ENCODE measurements around the gene NDNF. TPM values are rescaled to one million over a fixed set of nuclear protein-coding genes. Genes with fewer than 3 reads are reported as not detected.

Gene NDNF, protein sequence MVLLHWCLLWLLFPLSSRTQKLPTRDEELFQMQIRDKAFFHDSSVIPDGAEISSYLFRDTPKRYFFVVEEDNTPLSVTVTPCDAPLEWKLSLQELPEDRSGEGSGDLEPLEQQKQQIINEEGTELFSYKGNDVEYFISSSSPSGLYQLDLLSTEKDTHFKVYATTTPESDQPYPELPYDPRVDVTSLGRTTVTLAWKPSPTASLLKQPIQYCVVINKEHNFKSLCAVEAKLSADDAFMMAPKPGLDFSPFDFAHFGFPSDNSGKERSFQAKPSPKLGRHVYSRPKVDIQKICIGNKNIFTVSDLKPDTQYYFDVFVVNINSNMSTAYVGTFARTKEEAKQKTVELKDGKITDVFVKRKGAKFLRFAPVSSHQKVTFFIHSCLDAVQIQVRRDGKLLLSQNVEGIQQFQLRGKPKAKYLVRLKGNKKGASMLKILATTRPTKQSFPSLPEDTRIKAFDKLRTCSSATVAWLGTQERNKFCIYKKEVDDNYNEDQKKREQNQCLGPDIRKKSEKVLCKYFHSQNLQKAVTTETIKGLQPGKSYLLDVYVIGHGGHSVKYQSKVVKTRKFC
- polyA plus RNA-seq: 1 to 10 TPM in 1 of 3 donors, under 1 TPM in 2; 0.34 to 2.9 (median 0.46) TPM

DNA sequence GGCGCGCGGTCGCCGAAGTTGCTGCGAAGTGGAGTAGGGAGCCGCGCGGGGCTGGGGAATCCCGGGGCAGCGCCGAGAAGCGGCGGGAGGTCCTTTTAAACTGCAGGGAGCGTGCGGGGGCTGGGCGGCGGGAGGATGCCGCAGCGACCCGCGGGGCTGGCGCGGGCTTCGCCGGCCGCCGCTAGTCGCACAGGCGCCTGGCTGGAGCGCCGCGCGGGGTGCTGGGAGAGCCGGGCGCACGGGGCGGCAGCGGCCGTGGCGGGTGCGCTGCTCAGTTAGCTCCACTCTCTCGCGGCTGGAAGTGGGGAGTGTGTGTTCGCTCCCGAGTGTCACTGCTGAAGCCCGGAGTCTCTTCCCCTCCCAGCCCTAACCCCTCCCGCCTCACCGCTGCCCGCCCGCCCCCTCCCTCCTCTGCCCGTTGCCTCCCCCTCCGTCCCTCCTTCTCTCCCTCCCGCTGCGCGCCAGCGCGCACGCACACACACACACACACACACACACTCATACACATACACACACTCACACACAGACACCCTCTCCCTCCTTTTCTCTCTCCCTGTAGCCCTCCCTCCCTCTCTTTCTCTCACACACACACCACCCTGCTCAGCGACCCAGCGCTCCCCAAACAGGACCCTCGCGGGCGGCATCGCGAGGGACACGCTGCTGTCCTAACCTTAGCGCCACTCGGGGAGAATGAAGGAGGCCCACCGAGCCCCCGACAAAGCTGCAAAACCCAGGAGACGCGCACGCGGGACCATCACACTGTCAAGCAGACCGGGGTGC lies at the start of gene NDNF:
TSS of gene NDNF (minus strand) at position 312 of the 780 bp plus-strand sequence. CDS start 26,698 bp downstream, outside the sequence.
- WGBS, 3 donors: 1% methylated on average over 49 to 76 of the region's 76 CpGs
- H3K27ac ChIP-seq (ENCODE audit: low read depth, low read length): no peak within 1 kb of the TSS

DNA sequence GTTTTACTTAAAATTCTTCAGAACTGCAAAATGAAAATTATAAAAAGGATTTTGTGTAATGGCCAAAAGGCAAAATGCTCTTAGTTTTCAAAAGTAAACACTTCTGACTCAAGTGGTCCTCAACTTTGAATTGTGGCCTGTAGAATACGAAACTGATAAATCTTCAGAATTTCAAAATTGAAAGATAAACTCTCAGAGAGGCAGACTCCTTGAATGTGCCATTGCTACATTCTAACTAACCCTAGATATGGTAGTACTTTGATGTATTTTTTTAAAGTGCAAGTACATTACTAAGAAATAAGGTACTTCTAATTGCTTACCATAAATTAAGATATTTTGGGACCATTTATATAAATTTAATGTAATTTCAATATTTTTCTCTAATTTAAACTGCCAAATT lies 47.4 kb upstream of the NDNF start:
- WGBS, 3 donors: 85 to 88% (median 86%) methylated on average over 1 of the region's 1 CpG
- no peak overlapping the region for H3K27ac ChIP-seq (ENCODE audit: low read depth, low read length)

DNA sequence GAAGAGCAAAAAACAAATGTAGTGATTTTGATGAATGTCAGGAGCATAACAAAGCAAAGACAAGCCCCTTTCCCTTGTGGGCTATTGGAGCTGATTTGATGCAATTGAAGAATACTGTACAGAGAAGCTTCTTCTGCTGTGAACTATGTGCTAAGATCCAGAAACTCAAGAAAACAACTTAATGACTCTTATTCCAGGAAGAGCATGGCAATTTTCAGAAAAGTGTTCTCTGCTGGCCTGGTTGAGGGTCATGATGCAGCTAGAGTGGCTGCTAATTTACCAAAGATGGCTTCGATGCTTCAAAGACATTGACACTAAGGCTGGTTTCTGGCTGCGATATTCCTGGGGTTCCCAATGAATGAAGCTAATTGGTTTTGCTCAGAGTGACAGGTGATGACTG lies 46.0 kb upstream of the NDNF start:
- WGBS, 3 donors: 76 to 85% (median 84%) methylated on average over 2 of the region's 2 CpGs
- H3K27ac ChIP-seq (ENCODE audit: low read depth, low read length): no peak overlapping the region

DNA sequence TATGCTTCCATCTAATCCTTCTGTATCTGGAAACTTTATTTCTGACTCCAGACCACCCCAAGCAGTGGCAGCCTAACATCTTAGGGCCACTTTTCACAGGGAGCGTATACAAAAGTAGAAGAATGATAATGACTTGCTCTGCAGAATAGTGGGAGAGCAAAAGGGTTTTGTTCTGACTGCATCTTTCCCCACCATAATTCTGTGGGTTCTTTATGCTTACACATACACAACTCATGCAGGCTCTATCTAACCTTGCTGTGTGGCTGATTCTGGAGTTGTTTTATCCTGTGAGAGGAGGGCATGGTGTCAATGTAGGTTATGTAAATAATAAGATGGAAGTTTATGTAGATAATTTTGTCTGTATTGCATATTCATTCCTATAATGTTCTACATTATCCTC lies 42.4 kb upstream of the NDNF start:
- WGBS, 3 donors: 93 to 96% (median 94%) methylated on average over 1 of the region's 1 CpG
- H3K27ac ChIP-seq (ENCODE audit: low read depth, low read length): no peak overlapping the region

DNA sequence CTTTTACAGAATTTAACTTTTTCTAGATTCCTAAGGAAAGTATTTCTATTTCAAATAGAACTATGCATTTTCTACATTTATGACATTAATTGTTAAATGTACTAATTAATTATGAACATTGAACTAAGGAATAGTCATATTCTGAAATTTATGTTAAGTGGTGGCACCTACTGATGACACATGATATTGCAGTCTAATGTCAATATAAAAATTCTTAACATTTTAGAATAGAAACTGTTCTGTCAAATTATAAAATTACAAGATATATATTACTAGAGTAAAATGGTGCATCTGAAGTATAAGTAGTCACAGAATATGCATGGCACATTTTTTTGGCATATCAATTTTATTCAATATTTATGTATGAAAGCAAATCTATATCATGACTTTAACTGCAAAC lies 40.2 kb upstream of the NDNF start:
- no peak overlapping the region for H3K27ac ChIP-seq (ENCODE audit: low read depth, low read length)

DNA sequence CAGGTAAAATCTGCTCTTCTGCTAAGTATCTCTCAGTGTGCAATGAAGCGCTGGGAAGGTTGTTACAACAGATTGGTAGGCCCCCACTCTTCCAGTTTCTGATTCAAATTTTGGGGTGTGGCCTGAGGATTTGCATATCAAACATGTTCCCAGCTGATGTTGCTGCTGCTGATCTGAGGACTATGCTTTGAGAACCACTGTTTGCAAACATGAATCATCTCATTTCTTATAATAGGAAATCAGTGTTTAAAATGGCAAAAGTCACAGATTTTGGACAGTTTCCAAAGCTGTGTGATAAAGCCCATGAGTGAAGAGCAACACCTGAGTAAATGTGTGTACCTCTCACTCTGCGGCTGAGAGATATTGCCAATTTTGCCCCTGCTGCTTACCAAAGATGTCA lies 36.2 kb upstream of the NDNF start:
- no peak overlapping the region for H3K27ac ChIP-seq (ENCODE audit: low read depth, low read length)
- WGBS, 3 donors: 61 to 94% (median 93%) methylated on average over 2 of the region's 2 CpGs

DNA sequence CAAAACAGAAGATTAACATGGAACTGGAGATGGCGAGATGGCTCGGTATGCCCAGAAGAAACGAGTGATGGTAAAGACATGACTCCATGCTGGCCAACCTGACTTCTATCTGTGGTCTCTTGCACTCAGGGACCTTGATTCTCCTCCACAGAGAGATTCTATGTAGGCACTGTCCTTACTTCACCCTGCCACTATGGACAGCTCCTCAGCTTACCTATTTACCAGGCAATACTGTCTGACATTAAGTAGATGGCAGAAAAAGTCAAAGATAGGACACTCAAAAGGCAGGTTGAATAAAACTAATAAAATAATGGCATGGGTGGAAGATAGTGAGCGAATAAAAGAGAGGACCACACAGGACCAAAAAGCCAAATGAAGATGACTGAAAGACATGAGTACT lies 35.2 kb upstream of the NDNF start:
- no peak overlapping the region for H3K27ac ChIP-seq (ENCODE audit: low read depth, low read length)
- 92 to 96% (median 95%) methylated on average over 4 of the region's 4 CpGs for WGBS, 3 donors

DNA sequence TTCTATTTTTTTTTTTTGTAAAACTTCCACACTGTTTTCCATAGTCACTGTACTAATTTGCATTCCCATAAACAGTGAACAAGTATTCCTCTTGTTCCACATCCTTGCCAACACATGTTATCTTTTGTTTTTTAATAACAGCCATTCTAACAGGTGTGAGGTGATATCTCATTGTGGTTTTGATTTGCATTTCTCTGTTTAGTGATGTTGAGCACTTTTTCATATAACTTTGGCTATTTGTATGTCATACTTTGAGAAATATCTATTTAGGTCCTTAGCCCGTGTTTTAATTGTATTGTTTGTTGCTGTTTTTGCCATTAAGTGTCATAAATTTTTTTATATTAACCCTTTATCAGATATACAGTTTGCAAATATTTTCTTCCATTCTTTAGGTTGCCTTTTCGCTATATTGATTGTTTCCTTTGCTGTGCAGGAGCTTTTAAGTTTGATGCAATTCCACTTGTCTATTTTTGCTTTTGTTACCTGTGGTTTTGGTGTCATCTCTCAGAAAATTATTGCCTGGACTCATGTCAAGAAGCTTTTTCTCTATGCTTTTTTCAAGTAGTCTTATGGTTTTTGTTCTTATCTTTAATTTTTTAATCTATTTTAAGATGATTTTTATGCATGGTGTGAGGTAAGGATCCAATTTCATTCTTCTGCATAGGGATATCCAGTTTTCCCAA lies 27.9 kb upstream of the NDNF start:
- 73 to 81% (median 77%) methylated on average over 2 of the region's 2 CpGs for WGBS, 3 donors
- no peak overlapping the region for H3K27ac ChIP-seq (ENCODE audit: low read depth, low read length)

DNA sequence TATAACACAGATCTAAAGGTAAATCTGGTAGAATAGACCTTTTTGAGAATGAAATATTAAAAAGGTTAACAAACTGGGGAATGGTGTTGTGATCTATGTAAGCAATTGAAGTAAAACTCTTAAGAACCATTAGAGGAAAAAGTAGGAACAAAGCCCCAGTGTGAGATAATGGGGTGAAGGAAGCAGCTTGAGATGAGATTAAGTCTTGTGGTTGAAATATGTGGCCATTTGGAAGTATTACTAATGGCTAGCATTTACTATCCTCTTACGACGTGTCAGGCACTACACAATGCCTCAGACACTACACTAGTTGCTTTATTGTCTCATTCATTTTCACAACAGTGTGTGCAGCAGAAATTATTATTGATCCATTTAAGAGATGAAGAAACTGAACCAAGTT lies 25.9 kb upstream of the NDNF start:
- 26 to 77% (median 61%) methylated on average over 2 of the region's 2 CpGs for WGBS, 3 donors

DNA sequence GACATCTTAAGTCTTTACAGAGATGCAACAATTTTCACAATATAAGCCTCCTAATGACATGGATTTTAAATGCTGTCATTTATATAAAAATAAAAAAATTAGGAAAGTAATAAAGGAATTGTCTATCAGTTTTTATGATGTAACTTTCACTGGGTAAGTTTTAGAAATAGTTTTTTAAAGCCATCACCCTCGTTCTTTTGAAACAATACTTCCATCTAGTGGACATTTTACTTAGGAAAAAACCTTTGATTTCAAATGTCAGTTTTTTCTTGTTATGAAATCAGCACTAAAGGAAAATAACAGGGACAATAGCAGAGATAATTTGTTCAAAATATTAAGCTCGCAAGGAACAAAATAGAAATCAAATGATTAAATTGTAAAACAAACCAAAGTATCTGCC lies 24.3 kb upstream of the NDNF start:
- no peak overlapping the region for H3K27ac ChIP-seq (ENCODE audit: low read depth, low read length)
- WGBS, 3 donors: 17 to 28% (median 25%) methylated on average over 2 of the region's 2 CpGs

More for the DNA sequence above, 25.9 kb upstream of the NDNF start:
- no peak overlapping the region for H3K27ac ChIP-seq (ENCODE audit: low read depth, low read length)

DNA sequence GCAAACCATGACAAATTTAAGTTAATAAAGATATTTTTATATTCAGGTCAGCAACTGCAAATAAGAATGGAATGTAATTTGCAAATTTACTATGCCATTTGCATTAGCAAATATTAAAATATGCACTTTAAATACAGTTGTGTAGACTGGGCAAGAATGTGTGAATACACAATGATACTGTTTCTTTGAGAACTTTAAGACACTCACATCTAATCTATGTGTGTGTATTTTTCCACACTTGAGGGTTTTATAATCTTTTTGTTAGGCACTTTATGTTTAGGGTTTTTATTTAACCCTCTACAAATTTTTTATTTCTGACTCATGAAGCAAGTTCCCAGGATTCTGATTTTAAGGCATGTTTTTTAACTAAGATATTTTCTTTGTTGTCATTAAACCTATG lies 23.9 kb upstream of the NDNF start:
- H3K27ac ChIP-seq (ENCODE audit: low read depth, low read length): no peak overlapping the region

DNA sequence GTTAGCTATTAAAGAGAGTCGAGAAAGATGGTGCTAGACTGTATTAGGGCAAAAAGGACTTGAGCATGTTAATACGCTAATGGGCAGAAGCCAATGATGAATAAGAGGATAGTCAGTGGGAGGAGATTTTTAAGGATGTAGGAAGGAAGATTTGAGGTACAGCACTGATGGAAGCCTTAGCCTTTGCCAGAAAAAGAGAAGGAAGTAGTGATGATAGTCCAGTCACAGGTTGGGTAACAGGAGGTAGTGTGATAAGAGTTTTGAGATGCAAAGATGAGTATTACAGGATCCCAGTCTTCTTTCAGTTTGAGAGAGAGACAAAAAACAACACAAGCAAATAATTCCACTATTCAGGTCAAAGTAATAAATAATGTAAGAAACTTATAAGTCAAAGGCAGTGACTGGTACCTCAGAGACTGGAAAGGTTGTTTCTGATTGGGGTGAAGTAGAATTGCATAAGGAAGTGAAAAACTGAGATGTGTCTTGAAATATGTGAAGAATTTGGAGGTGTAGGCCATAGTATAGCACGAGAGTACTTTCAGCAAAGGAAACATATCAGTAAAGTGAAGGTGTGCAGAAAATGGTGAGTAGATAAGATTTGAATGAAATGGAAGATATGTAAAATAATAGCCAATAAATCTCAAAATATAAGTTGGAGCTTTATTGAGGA lies 22.1 kb upstream of the NDNF start:
- 81 to 83% (median 82%) methylated on average over 3 of the region's 3 CpGs for WGBS, 3 donors
- H3K27ac ChIP-seq (ENCODE audit: low read depth, low read length): no peak overlapping the region

DNA sequence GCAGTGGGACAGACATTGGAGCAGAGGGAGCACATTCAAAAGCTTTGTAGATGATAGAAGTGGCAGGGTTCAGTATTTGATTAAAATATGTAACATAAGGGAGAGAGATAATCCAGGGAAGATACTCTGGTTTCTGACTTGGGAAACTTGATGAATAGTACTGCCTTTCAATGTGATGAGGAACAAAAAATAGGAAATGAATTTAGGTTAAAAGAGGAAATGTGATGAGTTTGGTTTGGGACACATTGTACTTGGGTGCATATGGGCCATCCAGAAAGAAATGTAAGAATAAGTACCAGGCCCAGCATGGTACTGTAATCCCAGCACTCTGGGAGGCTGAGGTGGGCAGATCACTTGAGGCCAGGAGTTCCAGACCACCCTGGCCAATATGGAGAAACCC lies 20.9 kb upstream of the NDNF start:
- H3K27ac ChIP-seq (ENCODE audit: low read depth, low read length): no peak overlapping the region

DNA sequence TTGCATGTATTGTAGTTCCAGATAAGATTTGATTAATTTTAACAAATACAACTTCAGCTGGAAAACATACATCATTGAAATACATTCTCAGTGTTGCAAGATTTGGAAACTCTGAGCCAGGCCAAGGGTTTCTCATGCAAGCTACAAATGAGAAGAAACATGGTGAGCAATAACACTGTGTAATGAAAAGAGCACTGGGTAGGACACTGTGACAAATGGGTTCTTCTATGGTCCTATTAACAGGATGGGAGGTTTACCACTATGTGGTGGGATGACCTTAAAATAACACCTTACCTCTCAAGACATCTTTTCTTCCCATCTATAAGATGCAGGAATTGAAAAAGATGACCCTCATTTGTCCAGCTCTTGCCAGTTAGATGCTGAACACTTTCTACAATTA lies 19.6 kb upstream of the NDNF start:
- H3K27ac ChIP-seq (ENCODE audit: low read depth, low read length): no peak overlapping the region

DNA sequence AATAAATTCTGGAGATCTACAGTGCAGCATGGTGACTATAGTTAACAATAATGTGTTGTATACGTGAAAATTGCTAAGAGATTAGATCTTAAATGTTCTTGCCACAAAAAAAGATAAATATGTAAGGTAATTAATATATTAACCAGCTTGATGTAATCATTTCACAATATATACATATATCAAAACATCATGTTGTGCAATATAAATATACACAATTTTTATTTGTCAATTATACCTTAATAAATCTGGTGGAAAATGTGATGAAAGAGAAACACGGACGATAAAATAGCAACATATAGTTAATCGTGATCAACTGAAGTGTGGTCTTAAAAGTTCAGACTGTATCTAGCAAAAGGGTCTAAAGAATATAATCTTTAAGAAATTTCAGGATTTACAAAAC lies 16.5 kb upstream of the NDNF start:
- WGBS, 3 donors: 84 to 89% (median 85%) methylated on average over 4 of the region's 4 CpGs
- H3K27ac ChIP-seq (ENCODE audit: low read depth, low read length): no peak overlapping the region

DNA sequence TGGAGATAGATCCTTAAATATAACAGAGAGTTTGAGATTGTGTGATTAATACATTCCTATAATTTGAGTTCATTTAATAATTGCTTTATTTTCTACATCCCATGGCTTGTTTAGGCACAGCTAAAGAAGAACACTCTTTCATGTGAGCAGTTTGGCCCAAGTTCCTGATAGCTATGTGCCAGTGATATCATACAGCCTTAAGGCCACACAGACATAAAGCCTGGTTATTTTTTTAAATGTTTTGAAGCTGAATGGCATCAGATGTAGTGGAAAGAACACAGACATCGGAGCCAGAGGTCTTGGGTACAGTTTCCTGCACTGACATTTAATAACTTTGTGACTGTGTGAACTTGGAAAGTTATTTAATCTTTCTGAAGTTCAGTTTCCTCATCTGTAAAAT lies 7.0 kb upstream of the NDNF start:
- no peak overlapping the region for H3K27ac ChIP-seq (ENCODE audit: low read depth, low read length)
- 76 to 91% (median 89%) methylated on average over 1 of the region's 1 CpG for WGBS, 3 donors

DNA sequence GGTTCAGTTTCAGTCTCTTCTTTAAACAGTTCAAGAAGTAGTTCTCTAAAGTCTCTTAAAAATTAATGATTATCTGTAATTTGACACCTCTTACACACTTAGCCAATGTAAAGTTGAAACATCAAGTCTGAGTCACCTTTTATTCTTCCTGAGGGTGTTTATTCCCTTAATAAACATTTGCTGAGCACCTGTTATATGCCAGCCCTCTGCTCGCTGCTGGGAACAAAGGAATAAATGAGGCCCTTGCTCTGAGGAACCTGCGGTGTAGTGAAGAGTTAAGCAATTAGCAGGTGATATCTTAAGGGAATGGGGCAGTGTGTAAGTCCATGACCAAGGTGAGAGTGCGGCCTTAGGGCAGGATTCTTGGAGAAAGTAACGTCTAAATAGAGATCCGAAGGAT lies 5.2 kb upstream of the NDNF start:
- 60 to 76% (median 67%) methylated on average over 5 of the region's 5 CpGs for WGBS, 3 donors
- no peak overlapping the region for H3K27ac ChIP-seq (ENCODE audit: low read depth, low read length)

DNA sequence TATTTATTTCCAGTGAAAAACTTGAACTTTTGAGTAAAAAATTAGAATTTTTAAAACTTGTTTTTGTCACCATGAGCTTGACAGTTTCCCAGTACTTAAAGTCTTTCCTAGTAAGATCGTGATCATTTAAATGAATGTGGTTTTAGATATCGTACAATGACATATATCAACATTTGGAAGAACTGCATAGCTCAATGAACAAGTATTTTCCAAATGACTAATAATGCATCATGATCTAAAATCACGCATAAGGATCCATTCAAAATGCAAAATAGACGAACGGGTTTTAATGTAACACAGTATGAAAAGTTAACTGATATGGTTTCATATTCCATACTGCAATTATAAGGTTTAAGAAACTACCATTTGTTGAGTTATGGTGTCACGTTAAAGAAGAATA lies 4.1 kb upstream of the NDNF start:
- H3K27ac ChIP-seq (ENCODE audit: low read depth, low read length): no peak overlapping the region
- WGBS, 3 donors: 74 to 78% (median 78%) methylated on average over 6 of the region's 6 CpGs
